ENCODE data around the gene BRD1. TPM values are rescaled to one million over a fixed set of nuclear protein-coding genes. Genes with fewer than 3 reads are reported as not detected.
"Not testable (repeated sequence)": the region's sequence is repeated elsewhere in the genome, so short reads cannot be mapped to it uniquely, and the experiment has no call there.

Gene BRD1
- total and polyA plus RNA-seq, 3 experiments from 2014 or later, result 4.9 to 35.1 (median 32.9) TPM

- Histone ChIP-seq H3K4me3 (ENCODE audit: low read length) (no peak overlapping the region), H3K9me3 (ENCODE audit: low read length) (no peaks in the 10 kb centered on the region), H3K27ac (ENCODE audit: low read depth, low read length) (no peak overlapping the region), H3K36me3 (ENCODE audit: insufficient read depth, low read length) (peaks cover 17% of the 10 kb centered on the region), H3K27me3 (ENCODE audit: insufficient read depth, low read length, poor library complexity, severe bottlenecking) (no peaks in the 10 kb centered on the region), H3K4me1 (ENCODE audit: insufficient read depth, low read length) (peaks cover 29% of the 10 kb centered on the region)
- peak overlapping the region in 4 of 8 donors; percentile 5 to 95 (median 78) for H3K27ac Mint-ChIP-seq
- peaks cover 43 to 76% (median 65%) of the 10 kb centered on the region in 3 donors for H3K4me1 Mint-ChIP-seq
- CTCF ChIA-PET, result no interaction called here
- POLR2A ChIA-PET, result interaction anchor here (0.6 kb wide), 1 partner anchor 9 kb away, joined by 3 read pairs; no protein-coding TSS in a partner anchor
- H3K9me3 Mint-ChIP-seq, result peaks cover 0 to 2% (median 0%) of the 10 kb centered on the region in 5 donors
- H3K4me3 Mint-ChIP-seq, result peak overlapping the region in 1 of 7 donors; percentile 34
- H3K36me3 Mint-ChIP-seq, result peaks cover 0 to 81% (median 6%) of the 10 kb centered on the region in 3 donors
- no peaks in the 10 kb centered on the region for H3K27me3 Mint-ChIP-seq
- DNase-seq, result no peak
Observed at GRCh38 chr22:49786976-49787706, 40.5 kb downstream of the BRD1 start.

- H3K27me3 Mint-ChIP-seq, result no peaks in the 10 kb centered on the region
- CTCF ChIA-PET, result no interaction called here
Observed at GRCh38 chr22:49785841-49786471, 41.7 kb downstream of the BRD1 start.

GRCh38 chr22:49785046-49785521 is 42.6 kb downstream of the BRD1 start:
- peaks cover 22% of the 10 kb centered on the region for H3K4me1 ChIP-seq (ENCODE audit: insufficient read depth, low read length)
- no peaks in the 10 kb centered on the region for H3K27me3 ChIP-seq (ENCODE audit: insufficient read depth, low read length, poor library complexity, severe bottlenecking)
- Mint-ChIP-seq H3K36me3 (peaks cover 0 to 72% (median 6%) of the 10 kb centered on the region in 3 donors), H3K4me3 (peak overlapping the region in 5 of 7 donors; percentile 36 to 55 (median 45)), H3K27ac (peak overlapping the region in 5 of 8 donors; percentile 66 to 95 (median 78)), H3K27me3 (no peaks in the 10 kb centered on the region), H3K4me1 (peaks cover 36 to 63% (median 50%) of the 10 kb centered on the region in 3 donors), H3K9me3 (peaks cover 0 to 2% (median 0%) of the 10 kb centered on the region in 5 donors)
- ChIA-PET CTCF (no interaction called here), POLR2A (no interaction called here)
- no peak overlapping the region for H3K4me3 ChIP-seq (ENCODE audit: low read length)
- H3K36me3 ChIP-seq (ENCODE audit: insufficient read depth, low read length), result peaks cover 16% of the 10 kb centered on the region
- DNase-seq, result peak in 2 of 5 donors; percentile 38 to 39
- H3K27ac ChIP-seq (ENCODE audit: low read depth, low read length), result no peak overlapping the region
- no peaks in the 10 kb centered on the region for H3K9me3 ChIP-seq (ENCODE audit: low read length)

More at GRCh38 chr22:49785841-49786471, 41.7 kb downstream of the BRD1 start:
- Histone ChIP-seq H3K4me3 (ENCODE audit: low read length) (no peak overlapping the region), H3K27ac (ENCODE audit: low read depth, low read length) (no peak overlapping the region), H3K36me3 (ENCODE audit: insufficient read depth, low read length) (peaks cover 16% of the 10 kb centered on the region), H3K4me1 (ENCODE audit: insufficient read depth, low read length) (peaks cover 29% of the 10 kb centered on the region), H3K9me3 (ENCODE audit: low read length) (no peaks in the 10 kb centered on the region), H3K27me3 (ENCODE audit: insufficient read depth, low read length, poor library complexity, severe bottlenecking) (no peaks in the 10 kb centered on the region)
- Mint-ChIP-seq H3K9me3 (peaks cover 0 to 2% (median 0%) of the 10 kb centered on the region in 5 donors), H3K4me1 (peaks cover 42 to 70% (median 59%) of the 10 kb centered on the region in 3 donors), H3K4me3 (peak overlapping the region in 1 of 7 donors; percentile 42), H3K27ac (peak overlapping the region in 7 of 8 donors; percentile 13 to 95 (median 77)), H3K36me3 (peaks cover 0 to 77% (median 6%) of the 10 kb centered on the region in 3 donors)
- POLR2A ChIA-PET, result no interaction called here
- DNase-seq, result no peak

- Histone ChIP-seq H3K27me3 (ENCODE audit: insufficient read depth, low read length, poor library complexity, severe bottlenecking) (no peaks in the 10 kb centered on the region), H3K36me3 (ENCODE audit: insufficient read depth, low read length) (peaks cover 16% of the 10 kb centered on the region), H3K4me1 (ENCODE audit: insufficient read depth, low read length) (peaks cover 17% of the 10 kb centered on the region), H3K4me3 (ENCODE audit: low read length) (no peak overlapping the region), H3K9me3 (ENCODE audit: low read length) (no peaks in the 10 kb centered on the region), H3K27ac (ENCODE audit: low read depth, low read length) (no peak overlapping the region)
- Mint-ChIP-seq H3K27me3 (no peaks in the 10 kb centered on the region), H3K9me3 (peaks cover 0 to 1% (median 0%) of the 10 kb centered on the region in 5 donors), H3K4me3 (peak overlapping the region in 4 of 7 donors; percentile 36 to 55 (median 48)), H3K4me1 (peaks cover 34 to 61% (median 45%) of the 10 kb centered on the region in 3 donors), H3K36me3 (peaks cover 0 to 72% (median 6%) of the 10 kb centered on the region in 3 donors), H3K27ac (peak overlapping the region in 5 of 8 donors; percentile 66 to 95 (median 71))
- CTCF ChIA-PET, result no interaction called here
- POLR2A ChIA-PET, result no interaction called here
- DNase-seq, result no peak
Observed at GRCh38 chr22:49784630-49784971, 43.1 kb downstream of the BRD1 start.

- CTCF ChIA-PET, result no interaction called here
Observed at GRCh38 chr22:49783926-49784629, 43.6 kb downstream of the BRD1 start.

GRCh38 chr22:49783036-49783746 is 44.5 kb downstream of the BRD1 start:
- peak overlapping the region in 6 of 8 donors; percentile 56 to 87 (median 76) for H3K27ac Mint-ChIP-seq

More at GRCh38 chr22:49783926-49784629, 43.6 kb downstream of the BRD1 start:
- DNase-seq, result no peak
- H3K36me3 Mint-ChIP-seq, result peaks cover 0 to 74% (median 6%) of the 10 kb centered on the region in 3 donors
- H3K36me3 ChIP-seq (ENCODE audit: insufficient read depth, low read length), result peaks cover 16% of the 10 kb centered on the region
- peak overlapping the region in 3 of 7 donors; percentile 19 to 55 (median 54) for H3K4me3 Mint-ChIP-seq
- no peaks in the 10 kb centered on the region for H3K9me3 Mint-ChIP-seq
- H3K9me3 ChIP-seq (ENCODE audit: low read length), result no peaks in the 10 kb centered on the region
- no peak overlapping the region for H3K27ac ChIP-seq (ENCODE audit: low read depth, low read length)
- H3K4me3 ChIP-seq (ENCODE audit: low read length), result no peak overlapping the region
- H3K27me3 ChIP-seq (ENCODE audit: insufficient read depth, low read length, poor library complexity, severe bottlenecking), result no peaks in the 10 kb centered on the region
- peaks cover 31 to 56% (median 43%) of the 10 kb centered on the region in 3 donors for H3K4me1 Mint-ChIP-seq
- peaks cover 12% of the 10 kb centered on the region for H3K4me1 ChIP-seq (ENCODE audit: insufficient read depth, low read length)
- POLR2A ChIA-PET, result no interaction called here
- H3K27me3 Mint-ChIP-seq, result no peaks in the 10 kb centered on the region
- peak overlapping the region in 5 of 8 donors; percentile 1 to 95 (median 41) for H3K27ac Mint-ChIP-seq

GRCh38 chr22:49781886-49782285 is 45.8 kb downstream of the BRD1 start:
- H3K36me3 Mint-ChIP-seq, result peaks cover 0 to 76% (median 8%) of the 10 kb centered on the region in 3 donors
- DNase-seq; H3K9me3 ChIP-seq (ENCODE audit: low read length); H3K27me3 Mint-ChIP-seq; CTCF ChIA-PET; POLR2A ChIA-PET; H3K4me1 ChIP-seq (ENCODE audit: insufficient read depth, low read length); H3K27ac ChIP-seq (ENCODE audit: low read depth, low read length); H3K27me3 ChIP-seq (ENCODE audit: insufficient read depth, low read length, poor library complexity, severe bottlenecking); H3K9me3 Mint-ChIP-seq; H3K4me3 ChIP-seq (ENCODE audit: low read length): not testable (repeated sequence)
- H3K4me1 Mint-ChIP-seq, result peaks cover 19 to 42% (median 27%) of the 10 kb centered on the region in 3 donors
- peaks cover 16% of the 10 kb centered on the region for H3K36me3 ChIP-seq (ENCODE audit: insufficient read depth, low read length)
- peak overlapping the region in 6 of 8 donors; percentile 27 to 68 (median 58) for H3K27ac Mint-ChIP-seq
- H3K4me3 Mint-ChIP-seq, result peak overlapping the region in 1 of 7 donors; percentile 44

More at GRCh38 chr22:49783036-49783746, 44.5 kb downstream of the BRD1 start:
- no peak overlapping the region for H3K4me3 ChIP-seq (ENCODE audit: low read length)
- H3K27ac ChIP-seq (ENCODE audit: low read depth, low read length), result no peak overlapping the region
- H3K27me3 ChIP-seq (ENCODE audit: insufficient read depth, low read length, poor library complexity, severe bottlenecking), result no peaks in the 10 kb centered on the region
- no peak for DNase-seq
- ChIA-PET CTCF (no interaction called here), POLR2A (no interaction called here)
- Mint-ChIP-seq H3K27me3 (no peaks in the 10 kb centered on the region), H3K36me3 (peaks cover 0 to 75% (median 7%) of the 10 kb centered on the region in 3 donors), H3K4me3 (peak overlapping the region in 1 of 7 donors; percentile 54), H3K4me1 (peaks cover 24 to 47% (median 36%) of the 10 kb centered on the region in 3 donors), H3K9me3 (no peaks in the 10 kb centered on the region)
- H3K36me3 ChIP-seq (ENCODE audit: insufficient read depth, low read length), result peaks cover 17% of the 10 kb centered on the region
- H3K9me3 ChIP-seq (ENCODE audit: low read length), result no peaks in the 10 kb centered on the region
- H3K4me1 ChIP-seq (ENCODE audit: insufficient read depth, low read length), result peaks cover 3% of the 10 kb centered on the region
